IPS-18a (cell line): ENCODE results near the gene SLC4A9.

Source experiments
- H3K27ac ChIP-seq: one replicate; pipeline ENCODE4 v1.5.1; 2013; ENCODE audit warnings: low read length
- H3K27me3 ChIP-seq: one replicate; pipeline ENCODE4 v1.6.1; 2013; ENCODE audit warnings: mild to moderate bottlenecking, low read length; ENCODE audit not compliant: control insufficient read depth, insufficient read depth
- H3K36me3 ChIP-seq: one replicate; pipeline ENCODE4 v1.6.1; 2013; ENCODE audit warnings: low read depth, low read length; ENCODE audit not compliant: control insufficient read depth
- H3K4me1 ChIP-seq: one replicate; pipeline ENCODE4 v1.6.1; 2013; ENCODE audit warnings: low read depth, low read length; ENCODE audit not compliant: control insufficient read depth
- H3K4me3 ChIP-seq: one replicate; pipeline ENCODE4 v1.5.1; 2013; ENCODE audit warnings: low read length
- H3K9ac ChIP-seq: one replicate; pipeline ENCODE4 v1.6.1; 2013; ENCODE audit warnings: mild to moderate bottlenecking, low read length, moderate library complexity
- H3K9me3 ChIP-seq: one replicate; pipeline ENCODE4 v1.6.1; 2013; ENCODE audit warnings: low read depth, low read length; ENCODE audit not compliant: control insufficient read depth

SLC4A9 gene

GRCh38 chr5:140324617-140325241 lies 35.3 kb upstream of the SLC4A9 start:
- no peak overlapping the region for H3K27ac ChIP-seq
- H3K4me1 ChIP-seq: peaks cover 6% of the 10 kb centered on the region
- no peak overlapping the region for H3K4me3 ChIP-seq
- H3K9me3 ChIP-seq: no peaks in the 10 kb centered on the region
- no peaks in the 10 kb centered on the region for H3K36me3 ChIP-seq
- no peak overlapping the region for H3K9ac ChIP-seq
- no peaks in the 10 kb centered on the region for H3K27me3 ChIP-seq

DNA sequence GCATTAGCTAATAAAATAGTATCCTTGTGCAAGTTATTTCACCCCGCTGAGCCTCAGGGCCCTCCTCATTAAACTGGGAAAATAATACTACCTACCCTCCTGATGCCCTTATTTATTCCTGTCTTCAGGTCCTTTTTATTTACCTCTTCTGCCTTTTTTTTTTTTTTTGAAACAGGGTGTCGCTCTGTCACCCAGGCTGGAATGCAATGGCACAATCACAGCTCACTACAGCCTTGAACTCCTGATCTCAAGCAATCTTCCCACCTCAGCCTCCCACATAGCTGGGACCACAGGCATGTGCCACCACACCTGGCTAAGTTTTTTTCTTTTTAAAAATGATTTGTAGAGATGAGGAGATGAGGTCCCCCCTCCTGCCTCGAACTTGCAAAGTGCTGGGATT lies 34.5 kb upstream of the SLC4A9 start:
- Histone ChIP-seq H3K4me3 (no peak overlapping the region), H3K9ac (no peak overlapping the region), H3K27me3 (no peaks in the 10 kb centered on the region), H3K4me1 (peaks cover 6% of the 10 kb centered on the region), H3K27ac (no peak overlapping the region), H3K36me3 (no peaks in the 10 kb centered on the region), H3K9me3 (no peaks in the 10 kb centered on the region)

GRCh38 chr5:140327589-140327988 lies 32.4 kb upstream of the SLC4A9 start:
- no peaks in the 10 kb centered on the region for H3K9me3 ChIP-seq
- H3K27me3 ChIP-seq: no peaks in the 10 kb centered on the region
- no peak overlapping the region for H3K9ac ChIP-seq
- H3K4me1 ChIP-seq: peaks cover 6% of the 10 kb centered on the region
- no peak overlapping the region for H3K4me3 ChIP-seq
- no peaks in the 10 kb centered on the region for H3K36me3 ChIP-seq
- no peak overlapping the region for H3K27ac ChIP-seq

- Histone ChIP-seq H3K27me3 (no peaks in the 10 kb centered on the region), H3K9ac (no peak overlapping the region), H3K27ac (no peak overlapping the region), H3K4me3 (no peak overlapping the region), H3K9me3 (no peaks in the 10 kb centered on the region), H3K36me3 (no peaks in the 10 kb centered on the region), H3K4me1 (peaks cover 6% of the 10 kb centered on the region)
These were observed 31.8 kb upstream of the SLC4A9 start for GRCh38 chr5:140328036-140328764.

DNA sequence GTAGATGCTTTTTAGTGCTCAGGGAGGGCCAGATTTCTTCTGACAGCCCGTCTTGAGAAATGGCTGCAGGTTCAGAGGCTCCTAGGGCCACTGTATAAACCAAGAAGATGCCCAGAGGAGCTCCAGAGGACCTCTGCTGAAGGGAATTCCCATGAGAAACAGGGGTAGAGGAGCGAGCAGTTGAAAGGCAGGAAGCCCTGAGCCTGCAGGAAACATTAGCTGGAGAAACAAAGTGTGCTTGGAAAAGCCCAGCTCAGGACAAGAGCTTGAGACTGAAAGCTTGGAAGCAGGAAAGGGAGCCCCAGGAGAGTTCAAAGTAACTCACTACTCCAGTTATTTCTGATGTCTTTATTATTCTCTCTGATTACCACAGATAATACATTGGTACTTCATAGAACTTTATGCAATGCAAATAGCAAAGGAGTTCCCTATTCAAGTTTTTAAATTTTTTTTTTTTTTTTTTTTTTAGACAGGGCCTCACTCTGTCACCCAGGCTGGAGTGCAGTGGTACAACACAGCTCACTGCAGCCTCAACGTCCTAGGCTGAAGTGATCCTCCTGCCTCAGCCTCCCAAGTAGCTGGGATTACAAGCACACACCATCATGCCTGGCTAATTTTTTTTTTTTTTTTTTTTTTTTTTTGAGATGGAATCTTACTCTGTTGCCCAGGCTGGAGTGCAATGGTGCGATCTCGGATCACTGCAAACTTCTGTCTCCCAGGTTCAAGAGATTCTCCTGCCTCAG lies 30.1 kb upstream of the SLC4A9 start:
- no peak overlapping the region for H3K27ac ChIP-seq
- H3K9me3 ChIP-seq: no peaks in the 10 kb centered on the region
- H3K4me1 ChIP-seq: peaks cover 6% of the 10 kb centered on the region
- H3K36me3 ChIP-seq: no peaks in the 10 kb centered on the region
- H3K4me3 ChIP-seq: no peak overlapping the region
- no peaks in the 10 kb centered on the region for H3K27me3 ChIP-seq
- H3K9ac ChIP-seq: no peak overlapping the region

DNA sequence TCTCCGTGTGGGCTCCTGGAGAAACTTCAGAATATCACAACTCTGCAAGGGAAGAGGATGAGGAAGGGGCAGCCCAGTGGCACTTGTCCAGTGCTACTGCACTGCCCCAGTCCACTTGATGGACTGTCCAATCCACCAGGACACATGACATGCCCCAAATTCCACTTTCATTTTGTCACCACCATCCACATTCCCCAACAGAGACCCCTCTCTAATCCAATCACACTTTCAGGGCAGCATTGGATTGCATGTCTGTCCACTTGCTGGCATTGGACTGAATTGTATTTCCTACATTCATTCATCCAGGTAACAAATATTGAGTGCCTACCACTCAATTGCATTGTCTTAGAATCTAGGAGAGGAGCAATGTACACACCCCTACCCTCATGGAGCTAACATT lies 28.4 kb upstream of the SLC4A9 start:
- H3K4me1 ChIP-seq: peaks cover 6% of the 10 kb centered on the region

GRCh38 chr5:140336388-140336787 lies 23.6 kb upstream of the SLC4A9 start:
- Histone ChIP-seq H3K9me3 (no peaks in the 10 kb centered on the region), H3K4me1 (no peaks in the 10 kb centered on the region), H3K36me3 (no peaks in the 10 kb centered on the region), H3K27me3 (no peaks in the 10 kb centered on the region), H3K9ac (no peak overlapping the region), H3K4me3 (no peak overlapping the region), H3K27ac (no peak overlapping the region)

More for the DNA sequence above, 28.4 kb upstream of the SLC4A9 start:
- no peak overlapping the region for H3K4me3 ChIP-seq
- H3K9ac ChIP-seq: no peak overlapping the region
- no peak overlapping the region for H3K27ac ChIP-seq
- H3K36me3 ChIP-seq: no peaks in the 10 kb centered on the region
- H3K9me3 ChIP-seq: no peaks in the 10 kb centered on the region
- no peaks in the 10 kb centered on the region for H3K27me3 ChIP-seq

- H3K4me1 ChIP-seq: no peaks in the 10 kb centered on the region
- H3K9me3 ChIP-seq: no peaks in the 10 kb centered on the region
- H3K4me3 ChIP-seq: no peak overlapping the region
- no peak overlapping the region for H3K9ac ChIP-seq
- no peak overlapping the region for H3K27ac ChIP-seq
- H3K27me3 ChIP-seq: no peaks in the 10 kb centered on the region
- no peaks in the 10 kb centered on the region for H3K36me3 ChIP-seq
These were observed 22.1 kb upstream of the SLC4A9 start for GRCh38 chr5:140337880-140338279.

DNA sequence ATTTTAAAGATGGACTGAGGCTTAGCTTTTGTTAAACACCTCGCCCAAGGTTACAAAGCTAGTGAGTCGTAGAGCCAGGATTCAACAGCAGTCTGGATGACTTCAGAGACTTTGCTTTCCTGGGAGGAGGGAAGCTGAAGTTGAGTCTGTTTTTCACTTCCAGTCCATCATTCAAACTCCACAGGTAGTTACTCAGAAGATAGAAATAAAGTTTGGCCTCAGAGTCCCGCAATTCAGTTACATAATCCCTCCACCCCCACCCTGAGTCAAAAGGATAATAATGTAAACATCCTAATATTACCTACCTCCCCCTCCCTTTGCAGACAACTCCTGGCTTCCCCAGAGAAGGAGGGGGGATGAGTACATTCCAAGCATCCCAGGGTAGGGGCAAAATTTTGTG lies 21.7 kb upstream of the SLC4A9 start:
- H3K27me3 ChIP-seq: no peaks in the 10 kb centered on the region
- H3K9me3 ChIP-seq: no peaks in the 10 kb centered on the region
- H3K9ac ChIP-seq: no peak overlapping the region
- H3K4me3 ChIP-seq: no peak overlapping the region
- H3K4me1 ChIP-seq: no peaks in the 10 kb centered on the region
- H3K36me3 ChIP-seq: no peaks in the 10 kb centered on the region
- H3K27ac ChIP-seq: no peak overlapping the region

DNA sequence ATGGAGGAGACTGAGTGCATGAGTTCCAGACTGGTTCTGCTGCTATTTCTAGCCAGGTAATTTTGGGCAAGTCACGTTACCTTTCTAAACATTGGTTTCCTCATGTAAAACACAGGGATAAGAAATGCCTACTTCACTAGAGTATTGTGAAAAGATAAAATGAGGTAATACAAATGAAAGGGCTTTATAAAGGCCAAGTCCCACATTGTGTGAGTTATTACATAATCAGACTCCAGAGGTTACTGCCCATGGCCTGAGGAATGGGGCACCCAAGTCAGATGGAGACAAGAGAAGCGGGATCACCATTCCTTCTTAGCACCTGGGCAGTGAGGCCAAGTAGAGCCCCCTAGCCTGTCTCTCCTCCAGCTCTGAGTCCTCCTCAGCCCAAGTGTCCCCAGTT lies 21.1 kb upstream of the SLC4A9 start:
- Histone ChIP-seq H3K9me3 (no peaks in the 10 kb centered on the region), H3K36me3 (no peaks in the 10 kb centered on the region), H3K4me3 (no peak overlapping the region), H3K27ac (no peak overlapping the region), H3K9ac (no peak overlapping the region), H3K27me3 (no peaks in the 10 kb centered on the region), H3K4me1 (no peaks in the 10 kb centered on the region)

DNA sequence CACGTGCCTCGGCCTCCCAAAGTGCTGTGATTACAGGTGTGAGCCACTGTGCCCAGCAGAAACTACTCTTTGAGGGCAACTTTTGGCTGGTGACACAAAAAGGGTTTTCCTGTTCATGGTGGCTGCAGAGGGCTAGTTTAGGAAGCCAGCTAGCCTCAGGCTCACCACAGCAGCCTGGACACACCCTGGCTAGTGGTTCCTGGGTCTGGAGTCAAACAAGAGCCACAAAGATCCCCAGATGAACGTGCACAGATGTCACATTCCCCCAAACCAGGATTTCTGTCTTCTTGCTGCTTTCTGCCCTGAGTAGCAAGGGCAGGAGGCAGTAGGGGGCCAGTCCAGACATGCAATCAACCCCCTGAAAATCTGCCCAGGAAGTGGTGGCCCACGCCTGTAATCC lies 20.4 kb upstream of the SLC4A9 start:
- no peaks in the 10 kb centered on the region for H3K9me3 ChIP-seq
- H3K27me3 ChIP-seq: no peaks in the 10 kb centered on the region
- no peak overlapping the region for H3K9ac ChIP-seq
- no peak overlapping the region for H3K4me3 ChIP-seq
- H3K36me3 ChIP-seq: no peaks in the 10 kb centered on the region
- H3K4me1 ChIP-seq: no peaks in the 10 kb centered on the region
- no peak overlapping the region for H3K27ac ChIP-seq
